HCT116 (cell line): ENCODE measurements around the gene ACSM5.
"Not testable (repeated sequence)": the region's sequence is repeated elsewhere in the genome, so short reads cannot be mapped to it uniquely, and the experiment has no call there.

Experiments used
- ATF3 ChIP-seq: IDR thresholded peaks from 2 replicates; pipeline ENCODE4 v1.6.1; 2012
- CEBPB ChIP-seq: IDR thresholded peaks from 2 replicates; pipeline ENCODE4 v1.6.1; 2012; ENCODE audit warnings: low read depth
- CTCF ChIP-seq, 3 experiments: fragments of 200-600 bp in 1 of 3; sonication (generic) in 1 of 3; IDR thresholded peaks in 2 of 3; conservative IDR thresholded peaks in 1 of 3; 2 replicates each; pipeline ENCODE4 v1.5.1; 2012 to 2017; ENCODE audit warnings: low read depth in 2 of 3, low read length in 2 of 3, antibody characterized with exemption in 1 of 3, borderline replicate concordance in 1 of 3, control low read depth in 1 of 3, mild to moderate bottlenecking in 1 of 3, mixed read lengths in 1 of 3, mixed run types in 1 of 3, moderate library complexity in 1 of 3; ENCODE audit not compliant: insufficient read depth in 1 of 3
- JUND ChIP-seq: IDR thresholded peaks from 2 replicates; pipeline ENCODE4 v1.6.1; 2012
- POLR2A ChIP-seq: IDR thresholded peaks from 2 replicates; pipeline ENCODE4 v1.7.0; 2011; ENCODE audit warnings: borderline replicate concordance; ENCODE audit not compliant: insufficient read depth, insufficient read length; ENCODE audit errors: extremely low read depth
- POLR2AphosphoS5 ChIP-seq: IDR thresholded peaks from 2 replicates; pipeline ENCODE4 v1.6.1; 2011; ENCODE audit warnings: mild to moderate bottlenecking, low read depth, low read length, moderate library complexity
- RAD21 ChIP-seq: IDR thresholded peaks from 2 replicates; pipeline ENCODE4 v1.6.1; 2012; ENCODE audit warnings: low read depth, mild to moderate bottlenecking
- REST ChIP-seq: IDR thresholded peaks from 2 replicates; pipeline ENCODE4 v1.6.1; 2012; ENCODE audit warnings: low read depth
- SIN3A ChIP-seq: IDR thresholded peaks from 2 replicates; pipeline ENCODE4 v1.6.1; 2012; ENCODE audit warnings: low read depth
- SRF ChIP-seq: IDR thresholded peaks from 2 replicates; pipeline ENCODE4 v1.6.1; 2012; ENCODE audit warnings: low read depth
- TCF7L2 ChIP-seq: IDR thresholded peaks from 2 replicates; pipeline ENCODE4 v1.7.0; 2011; ENCODE audit warnings: borderline replicate concordance, inconsistent platforms; ENCODE audit not compliant: insufficient read depth, insufficient read length; ENCODE audit errors: extremely low read depth
- YY1 ChIP-seq: IDR thresholded peaks from 2 replicates; pipeline ENCODE4 v1.6.1; 2011; ENCODE audit warnings: low read length, low read depth, moderate library complexity, mild to moderate bottlenecking; ENCODE audit not compliant: insufficient replicate concordance; ENCODE audit errors: extremely low read depth
- ZNF274 ChIP-seq: fragments of 200-500 bp; sonication (Bioruptor generic); IDR thresholded peaks from 2 replicates; pipeline ENCODE4 v1.6.1; 2014; ENCODE audit warnings: mild to moderate bottlenecking, low read depth, low read length, inconsistent platforms
- TF ChIP-seq, protein P1 (sequence below): IDR thresholded peaks from 2 replicates; pipeline ENCODE4 v1.6.1; 2012

DNA sequence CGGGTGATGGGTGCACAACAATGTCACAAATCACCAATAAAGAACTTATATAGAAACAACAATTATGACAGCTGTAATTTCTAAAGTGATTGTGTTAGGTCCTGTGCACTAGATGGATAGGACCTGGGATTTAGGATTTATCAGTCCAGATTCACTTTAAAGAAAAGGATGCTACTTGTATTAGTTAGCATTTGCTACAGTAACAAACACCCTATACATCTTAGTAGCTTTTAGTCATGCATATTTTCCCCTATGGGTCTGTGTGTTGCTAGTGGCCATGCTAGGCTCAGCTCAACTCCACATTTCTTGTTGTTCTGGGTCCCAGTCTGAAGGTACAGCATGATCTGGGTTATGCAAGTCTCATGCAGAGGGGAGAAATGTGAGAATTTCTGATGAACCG lies 49.9 kb downstream of the ACSM5 start:
- not testable (repeated sequence) for TF ChIP-seq CTCF (IDR thresholded peaks at IDR 0.05 in 2 of 3, conservative IDR thresholded peaks at IDR 0.05 in 1 of 3; ENCODE audit: borderline replicate concordance in 1 of 3, insufficient read depth in 1 of 3, low read depth in 2 of 3, low read length in 2 of 3); ATF3; JUND; ZNF274; RAD21; SRF; POLR2A; REST; POLR2AphosphoS5; TCF7L2; YY1; SIN3A; CEBPB
- TF ChIP-seq, protein P1, sequence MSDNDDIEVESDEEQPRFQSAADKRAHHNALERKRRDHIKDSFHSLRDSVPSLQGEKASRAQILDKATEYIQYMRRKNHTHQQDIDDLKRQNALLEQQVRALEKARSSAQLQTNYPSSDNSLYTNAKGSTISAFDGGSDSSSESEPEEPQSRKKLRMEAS, result not testable (repeated sequence)
